ENCODE measurements around the gene SMG6.

The SMG6 gene

GRCh38 chr17:2056206-2057174, 247.1 kb downstream of the SMG6 start:
- peak; percentile 44 for DNase-seq

- DNase-seq: no peak
Measured at GRCh38 chr17:2055292-2056205, 248.0 kb downstream of the SMG6 start.

- DNase-seq: peak; percentile 71
Measured at GRCh38 chr17:2054512-2055291, 248.9 kb downstream of the SMG6 start, which contains the start of gene HIC1. HIC1 (plus strand) TSS chr17:2055103; CDS start chr17:2056691, 1,588 bp downstream.

GRCh38 chr17:2054262-2054511, 249.4 kb downstream of the SMG6 start:
- DNase-seq: no peak

- peak; percentile 75 for DNase-seq
Measured at GRCh38 chr17:2053380-2054261, 250.0 kb downstream of the SMG6 start.

GRCh38 chr17:2051933-2052559, 251.5 kb downstream of the SMG6 start:
- no peak for DNase-seq

GRCh38 chr17:2051061-2051932, 252.3 kb downstream of the SMG6 start:
- no peak for DNase-seq

- peak; percentile 53 for DNase-seq
Measured at GRCh38 chr17:2050300-2051060, 253.1 kb downstream of the SMG6 start.

GRCh38 chr17:2049333-2050299, 254.0 kb downstream of the SMG6 start:
- peak; percentile 87 for DNase-seq

GRCh38 chr17:2048805-2049204, 254.8 kb downstream of the SMG6 start:
- no peak for DNase-seq

GRCh38 chr17:2047590-2047989, 256.0 kb downstream of the SMG6 start:
- no peak for DNase-seq

GRCh38 chr17:2044263-2044894, 259.2 kb downstream of the SMG6 start:
- no peak for DNase-seq

- no peak for DNase-seq
Measured at GRCh38 chr17:2043785-2044184, 259.8 kb downstream of the SMG6 start.

- DNase-seq: no peak
Measured at GRCh38 chr17:2042933-2043332, 260.7 kb downstream of the SMG6 start.

- DNase-seq: no peak
Measured at GRCh38 chr17:2042390-2042847, 261.2 kb downstream of the SMG6 start.

- peak; percentile 97 for DNase-seq
Measured at GRCh38 chr17:2041561-2042389, 261.8 kb downstream of the SMG6 start, which contains the start of gene OVCA2. OVCA2 (plus strand) TSS chr17:2042022; CDS start chr17:2042048, 26 bp downstream.
